ENCODE data around the gene TMEM80.
"Not testable (repeated sequence)": the region's sequence is repeated elsewhere in the genome, so short reads cannot be mapped to it uniquely, and the experiment has no call there.

The TMEM80 gene

DNA sequence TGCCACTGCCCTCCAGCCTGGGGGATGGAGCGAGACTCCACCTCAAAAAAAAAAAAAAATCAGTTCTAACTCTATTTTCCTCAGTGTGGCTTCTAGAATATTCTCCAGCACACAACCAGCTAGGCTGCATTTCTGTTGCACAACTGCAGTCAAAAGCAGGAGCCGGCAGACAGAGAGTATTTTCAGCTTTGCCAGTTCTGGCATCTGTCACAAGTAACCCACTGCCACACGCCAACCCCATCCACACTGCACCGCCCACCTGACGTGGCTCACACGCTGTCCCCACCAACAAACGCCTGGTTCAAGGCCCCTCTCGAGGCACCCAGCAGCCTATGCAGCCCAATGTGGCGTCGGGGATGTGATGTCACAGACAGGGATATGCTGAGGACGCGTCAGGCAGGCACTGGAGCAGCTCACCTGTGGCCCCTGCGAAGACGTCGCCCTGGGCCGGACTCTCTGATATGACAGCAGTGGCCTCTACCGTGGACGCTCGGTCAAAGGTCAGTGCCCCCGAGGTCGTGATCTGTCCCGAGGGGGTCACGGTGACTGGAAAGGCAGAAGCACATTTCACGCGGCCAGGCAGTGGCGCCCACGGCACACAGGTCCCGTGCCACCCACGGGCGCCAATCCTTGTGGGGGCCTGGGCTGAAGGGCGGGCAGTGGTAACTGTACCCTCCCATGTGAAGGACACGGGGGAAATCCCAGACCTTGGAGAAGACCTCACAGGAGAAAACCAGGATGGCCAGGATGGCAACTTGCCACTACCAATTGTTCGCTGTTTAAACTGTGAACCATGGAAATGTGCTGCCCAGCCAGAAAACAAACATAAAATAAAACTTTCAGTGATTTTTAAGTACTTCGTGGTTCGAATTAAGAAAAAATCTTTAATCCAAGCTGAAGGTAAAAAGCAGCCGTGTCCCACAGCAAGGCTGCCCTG, 16.1 kb upstream of the TMEM80 start:
- DNase-seq (ENCODE audit: low read depth, low spot score), result no peak

DNA sequence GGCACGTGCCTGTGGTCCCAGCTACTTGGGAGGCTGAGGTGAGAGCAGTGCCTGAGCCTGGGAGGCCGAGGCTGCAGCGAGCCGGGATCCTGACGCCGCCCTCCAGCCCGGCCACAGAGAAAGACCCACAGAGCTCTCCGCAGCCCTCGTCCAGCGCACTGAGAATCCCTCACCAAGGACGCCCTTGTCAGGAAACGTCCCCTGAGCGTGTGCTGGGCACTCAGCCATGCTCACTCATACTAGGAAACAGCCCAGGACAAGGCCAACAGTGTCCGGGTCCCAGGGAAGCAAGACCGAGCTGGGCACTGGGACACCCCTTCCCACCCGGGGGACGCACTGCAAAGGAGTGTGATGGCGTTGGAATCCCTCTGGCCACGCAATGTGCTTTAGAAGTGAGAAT, 15.1 kb upstream of the TMEM80 start:
- DNase-seq (ENCODE audit: low read depth, low spot score), result no peak

DNA sequence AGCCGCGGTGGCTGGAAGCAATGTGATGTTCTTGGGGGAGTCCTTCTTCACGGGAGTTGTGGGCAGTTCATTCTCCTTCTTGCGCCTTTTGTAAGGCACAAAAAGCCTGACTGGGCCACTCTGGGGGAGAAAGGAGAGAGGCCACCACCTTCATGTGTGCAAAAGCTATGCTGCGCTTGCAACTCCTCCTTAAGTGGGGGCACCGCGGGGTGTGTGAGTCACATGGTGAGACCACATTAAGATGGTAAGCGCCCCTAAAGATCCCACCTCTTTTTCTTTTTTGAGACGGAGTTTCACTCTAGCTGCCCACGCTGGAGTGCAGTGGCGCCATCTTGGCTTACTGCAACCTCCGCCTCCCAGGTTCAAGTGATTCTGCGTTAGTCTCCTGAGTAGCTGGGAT, 14.6 kb upstream of the TMEM80 start:
- no peak for DNase-seq (ENCODE audit: low read depth, low spot score)

DNA sequence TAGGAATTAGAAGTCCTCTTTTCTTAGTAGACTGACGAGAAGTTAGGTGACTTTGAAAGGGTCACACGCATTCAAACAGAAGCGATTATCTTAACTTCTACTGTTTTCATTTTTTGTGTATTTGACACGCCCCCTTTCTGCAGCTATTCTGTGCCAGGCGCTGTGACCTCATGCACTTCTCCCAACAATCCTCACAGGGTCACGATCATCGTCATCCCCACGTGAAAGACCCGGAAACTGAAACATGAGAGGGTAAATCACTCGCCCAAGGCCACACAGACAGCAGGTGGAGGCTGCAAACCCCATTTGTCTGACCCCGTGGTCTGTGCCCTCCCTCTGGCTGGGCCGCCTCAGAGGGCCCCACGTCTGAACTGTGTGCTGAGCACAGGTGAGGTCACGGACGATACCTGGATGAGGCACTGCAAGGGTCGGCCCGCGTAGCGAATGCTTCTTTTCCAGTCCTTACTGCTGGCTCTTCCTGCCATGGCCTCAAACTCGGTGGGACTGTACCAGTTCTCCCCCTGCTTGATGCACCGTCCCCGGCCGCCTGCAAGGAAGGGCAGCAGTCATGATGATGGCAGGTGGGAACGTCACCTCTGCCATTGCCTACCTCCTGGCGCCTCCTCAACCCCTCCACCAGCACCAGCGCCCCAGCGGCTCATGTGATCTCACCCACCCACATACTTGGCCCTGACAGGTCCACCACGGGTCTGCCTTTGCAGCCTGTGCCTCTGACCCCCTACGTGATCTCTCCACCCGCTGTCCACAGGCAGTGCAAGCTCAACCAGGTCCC, 9.0 kb upstream of the TMEM80 start:
- DNase-seq (ENCODE audit: low read depth, low spot score), result no peak

DNA sequence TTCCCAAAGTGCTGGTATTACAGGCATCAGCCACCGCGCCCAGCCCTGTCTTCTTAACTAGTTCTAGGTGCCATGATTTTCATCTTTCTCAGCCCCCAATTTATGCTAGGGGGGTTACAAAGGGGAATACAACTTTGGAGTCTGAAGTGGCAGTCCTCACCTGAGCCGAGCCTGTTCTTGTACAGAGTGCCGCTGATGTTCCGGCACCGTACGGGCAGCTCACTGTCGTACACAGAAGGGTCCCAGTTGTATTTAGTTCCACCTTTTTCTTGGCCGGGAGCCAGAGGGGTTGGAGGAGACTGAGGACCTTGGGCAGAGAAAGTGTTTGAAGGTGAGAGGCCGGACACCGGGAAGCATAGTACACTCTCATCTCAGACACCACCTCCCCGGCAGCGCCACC, 7.9 kb upstream of the TMEM80 start:
- no peak for DNase-seq (ENCODE audit: low read depth, low spot score)

DNA sequence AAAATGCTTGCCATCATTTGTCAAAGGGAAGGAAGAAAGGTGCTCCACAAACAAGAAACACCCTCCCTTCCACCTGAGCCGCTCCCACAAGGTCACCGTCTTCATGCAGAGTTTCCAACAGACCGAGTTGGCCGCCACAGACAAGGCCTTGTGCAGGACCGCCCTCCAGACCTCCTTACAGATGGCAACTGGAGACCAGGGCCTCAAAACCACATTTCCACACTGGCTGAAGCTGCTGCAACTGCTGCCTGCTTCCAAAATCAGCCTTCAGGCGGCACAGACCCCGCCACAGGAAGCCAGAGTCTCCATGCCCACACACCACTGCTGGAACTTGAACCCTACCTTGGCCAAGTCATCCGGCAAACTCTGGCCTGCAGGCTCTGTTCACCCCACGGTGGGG, 6.9 kb upstream of the TMEM80 start:
- no peak for DNase-seq (ENCODE audit: low read depth, low spot score)

DNA sequence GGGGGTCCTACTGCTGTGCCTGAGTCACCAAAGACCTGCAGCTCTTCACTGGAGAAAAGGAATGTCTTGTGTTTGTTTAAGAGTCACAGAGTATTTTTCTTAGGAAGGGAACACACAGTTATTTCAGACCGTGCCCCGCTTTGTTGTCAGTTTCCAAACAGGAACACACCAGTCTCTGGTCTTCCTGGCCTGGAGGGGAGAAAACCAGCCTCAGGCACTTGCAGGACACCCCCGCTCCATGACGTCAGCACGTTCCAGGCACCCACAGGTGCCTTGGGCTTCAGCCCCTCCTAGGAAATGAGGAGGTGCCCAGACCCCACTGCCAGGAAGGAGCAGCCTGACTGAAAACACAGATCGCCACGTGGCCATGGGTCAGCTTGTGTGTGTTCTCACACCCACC, 6.0 kb upstream of the TMEM80 start:
- no peak for DNase-seq (ENCODE audit: low read depth, low spot score)

DNA sequence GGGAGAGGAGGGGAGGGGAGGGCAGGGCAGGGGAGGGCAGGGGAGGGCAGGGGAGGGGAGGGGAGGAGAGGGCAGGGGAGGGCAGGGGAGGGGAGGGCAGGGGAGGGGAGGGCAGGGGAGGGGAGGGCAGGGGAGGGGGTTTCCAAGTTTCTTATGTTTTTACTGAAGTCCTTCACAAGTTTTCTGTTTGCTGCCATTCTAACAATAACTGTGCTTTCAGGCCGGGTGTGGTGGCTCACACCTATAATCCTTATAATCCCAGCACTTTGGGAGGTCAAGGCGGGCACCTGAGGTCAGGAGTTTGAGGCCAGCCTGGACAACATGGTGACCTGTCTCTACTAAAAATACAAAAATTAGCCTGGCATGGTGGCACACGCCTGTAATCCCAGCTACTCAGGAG, 5.4 kb upstream of the TMEM80 start:
- not testable (repeated sequence) for DNase-seq (ENCODE audit: low read depth, low spot score)

DNA sequence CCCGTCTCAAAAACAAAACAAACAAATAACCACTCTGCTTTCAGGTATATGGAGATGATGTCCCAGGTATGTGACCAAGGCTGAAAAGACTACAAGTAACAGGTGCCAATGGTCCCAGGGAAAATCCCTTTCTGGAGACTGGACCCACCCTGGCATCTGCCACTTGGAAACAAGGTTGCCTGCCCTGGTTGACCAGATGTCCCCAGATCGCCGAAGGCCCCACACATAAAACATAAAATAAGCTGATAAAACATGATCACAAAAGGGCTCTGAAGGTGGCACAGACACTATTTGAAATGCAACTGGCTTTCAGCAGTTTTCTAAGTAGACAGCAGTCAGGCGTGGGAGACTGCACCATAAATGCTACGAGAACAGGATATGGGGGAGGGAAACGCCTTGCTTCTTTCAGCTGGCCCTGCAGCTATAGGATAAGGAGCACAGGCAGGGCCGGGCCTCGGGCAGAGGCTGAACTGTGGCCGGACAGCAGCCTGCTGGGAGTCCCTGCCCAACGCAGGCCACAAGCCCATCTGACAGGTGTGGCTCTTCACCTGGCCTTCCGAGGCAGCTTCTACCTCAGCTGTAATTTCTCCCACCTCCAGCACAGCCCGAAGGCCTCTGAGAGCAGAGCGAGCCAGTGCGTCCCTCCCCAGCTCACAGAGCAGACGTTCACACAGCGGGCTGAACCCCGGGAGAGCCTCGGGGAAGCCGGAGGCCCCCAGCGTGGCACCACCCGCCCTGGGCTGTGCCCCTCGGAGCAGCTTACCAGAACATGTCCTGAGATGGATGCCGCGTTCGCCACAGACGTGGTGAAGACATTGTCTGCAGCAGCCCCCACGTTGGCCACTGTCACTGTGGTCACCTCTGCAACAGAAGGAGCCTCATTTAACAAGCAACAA, 4.6 kb upstream of the TMEM80 start:
- DNase-seq (ENCODE audit: low read depth, low spot score), result no peak

DNA sequence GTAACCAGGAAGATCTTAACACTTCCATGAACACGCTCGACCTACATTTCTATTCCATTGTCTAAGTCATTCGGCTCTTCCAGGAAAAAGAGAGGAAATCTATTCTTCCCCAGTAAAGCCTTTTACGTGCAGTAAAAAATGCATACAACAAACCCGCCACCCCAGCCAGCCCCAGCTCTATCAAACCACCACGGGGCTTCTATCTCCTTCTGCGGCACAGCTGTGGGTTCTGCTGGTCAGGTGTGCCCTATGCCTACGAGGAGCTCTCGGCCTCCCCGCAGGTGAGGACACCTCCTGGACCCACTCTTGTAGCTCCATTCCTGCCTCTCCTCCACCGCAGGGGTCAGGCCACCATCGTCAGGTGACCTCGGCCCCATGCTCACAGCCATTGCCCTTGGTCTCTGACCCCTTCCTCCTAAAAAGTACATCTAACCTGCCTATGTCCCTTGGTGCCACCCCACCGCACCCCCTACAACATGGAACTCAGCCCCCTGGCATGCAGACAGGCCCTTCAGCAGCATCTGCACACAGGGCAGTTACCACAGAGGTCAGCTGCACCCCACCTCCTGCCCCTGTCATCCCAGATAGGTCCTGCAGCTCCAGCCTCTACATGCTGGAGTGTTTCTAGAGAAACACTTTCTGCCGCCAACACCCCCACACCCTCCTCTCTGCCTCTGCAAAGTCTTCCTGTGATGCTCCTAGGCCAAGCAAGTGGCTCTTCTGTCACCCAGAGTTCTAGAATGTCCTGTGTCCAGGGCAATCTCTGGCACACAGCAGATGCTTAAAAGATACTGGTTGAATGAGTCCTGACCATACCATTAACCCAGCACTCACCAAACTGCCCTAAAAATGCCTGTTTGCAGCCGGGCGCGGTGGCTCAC, 3.7 kb upstream of the TMEM80 start:
- DNase-seq (ENCODE audit: low read depth, low spot score), result no peak

DNA sequence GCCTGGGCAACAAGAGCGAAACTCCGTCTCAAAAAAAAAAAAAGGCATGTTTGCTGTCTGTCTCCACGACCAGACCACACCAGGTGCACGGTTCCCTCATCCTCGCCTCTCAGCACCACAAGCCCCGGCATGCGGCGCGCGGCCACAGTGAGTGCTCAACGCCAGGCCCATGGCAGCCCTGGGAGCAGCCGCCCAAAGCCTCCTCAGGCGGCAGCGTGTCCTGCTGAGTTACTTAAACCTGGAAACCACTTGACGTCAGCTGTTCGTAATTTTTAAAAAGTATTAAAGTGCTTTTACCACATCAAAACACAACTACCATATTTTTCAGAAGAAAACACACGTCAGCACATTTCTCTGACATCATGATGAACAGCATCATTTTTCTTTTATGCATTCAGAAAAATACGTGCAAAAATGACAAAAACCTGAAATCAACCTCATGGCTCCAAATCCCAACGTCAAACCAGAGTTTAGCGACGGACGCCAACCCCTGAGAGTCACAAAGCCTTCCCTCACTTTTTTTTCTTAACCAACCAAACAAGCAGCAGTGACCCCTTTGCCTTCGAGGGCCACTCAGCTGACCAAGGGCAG, 2.7 kb upstream of the TMEM80 start:
- no peak for DNase-seq (ENCODE audit: low read depth, low spot score)

DNA sequence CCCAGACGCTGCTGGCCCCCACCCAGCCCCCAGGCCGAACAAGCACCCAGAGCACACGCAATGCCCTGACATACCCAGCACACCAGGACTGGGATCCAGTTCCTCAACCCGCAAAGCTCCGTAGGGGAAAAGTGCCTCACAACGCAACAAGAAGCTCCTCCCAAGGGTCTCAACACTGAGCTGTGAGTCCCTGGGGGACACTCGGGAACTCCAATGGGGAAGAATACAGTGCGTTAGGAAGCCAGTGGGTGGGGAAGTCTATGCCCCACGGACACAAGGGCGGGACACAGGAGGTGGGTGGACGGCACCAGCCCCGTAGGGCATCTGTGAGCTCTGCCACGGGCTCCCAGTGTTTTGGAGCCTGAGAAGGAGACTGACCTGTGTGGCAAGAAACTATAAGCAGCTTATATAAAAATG, 2.2 kb upstream of the TMEM80 start:
- no peak for DNase-seq (ENCODE audit: low read depth, low spot score)

DNA sequence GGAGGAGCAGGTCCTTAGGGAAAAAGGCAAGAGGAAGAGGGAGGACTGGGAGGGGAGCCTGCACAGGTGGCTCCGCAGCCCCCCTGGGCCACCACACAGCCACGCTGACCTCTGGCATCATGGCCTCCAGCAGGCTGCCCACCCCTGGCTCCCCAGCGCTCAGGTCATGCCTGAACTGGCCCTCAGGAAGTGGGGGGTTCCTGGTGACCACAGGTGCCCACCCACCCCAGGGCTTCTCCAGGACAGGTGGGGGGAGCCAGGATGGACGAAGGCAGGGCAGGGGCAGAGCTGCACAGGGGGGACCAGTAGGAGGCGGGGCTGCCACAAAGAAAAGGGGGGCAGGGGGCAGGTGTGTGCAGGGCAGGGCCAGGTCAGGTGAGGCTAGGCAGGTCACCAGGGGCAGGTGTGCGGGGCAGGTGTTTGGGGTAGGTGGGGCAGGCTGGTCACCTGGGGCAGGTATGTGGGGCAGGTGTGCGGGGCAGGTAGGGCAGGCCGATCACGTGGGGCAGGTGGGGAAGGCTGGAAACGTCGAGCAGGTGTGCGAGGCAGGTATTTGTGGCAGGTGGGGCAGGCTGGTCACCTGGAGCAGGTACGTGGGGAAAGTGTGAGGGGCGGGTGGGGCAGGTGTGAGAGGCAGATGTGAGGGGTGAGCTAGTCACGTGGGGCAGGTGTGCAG, 1.6 kb upstream of the TMEM80 start:
- no peak for DNase-seq (ENCODE audit: low read depth, low spot score)

DNA sequence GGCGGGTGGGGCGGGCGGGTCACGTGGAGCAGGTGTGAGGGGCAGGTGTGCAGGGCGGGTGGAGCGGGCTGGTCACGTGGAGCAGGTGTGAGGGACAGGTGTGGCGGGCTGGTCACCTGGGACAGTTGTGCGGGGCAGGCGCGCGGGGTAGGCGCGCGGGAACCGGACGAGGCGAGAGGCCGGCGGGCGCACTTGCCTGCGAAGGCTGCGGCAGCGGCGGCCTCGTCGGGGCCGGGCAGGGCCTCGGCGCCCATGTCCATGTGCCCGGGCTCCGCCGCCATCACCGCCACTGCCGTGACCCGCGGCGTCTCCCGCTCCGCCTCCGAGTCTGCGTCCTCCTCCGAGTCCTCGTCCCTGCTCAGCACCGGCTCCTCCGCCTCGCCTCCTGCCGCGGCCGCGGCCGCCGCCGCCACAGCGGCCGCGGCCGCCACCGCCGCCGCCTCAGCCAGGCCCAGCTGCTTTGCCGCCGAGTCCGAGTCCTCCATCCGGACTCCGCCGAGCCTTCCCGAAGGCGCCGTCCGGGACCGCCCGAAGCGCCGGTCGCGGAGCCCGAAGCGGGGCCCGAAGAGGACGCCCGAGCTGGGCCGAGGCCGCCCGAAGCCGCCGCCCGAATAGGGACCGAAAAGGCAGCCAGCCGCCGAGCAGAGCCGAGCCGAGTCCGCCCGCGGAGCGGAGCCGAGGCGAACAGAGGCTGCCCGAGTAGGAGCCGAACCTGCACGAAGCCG, 891 bp upstream of the TMEM80 start, which contains the start of gene DEAF1:
Gene DEAF1 (minus strand): TSS at position 660 of the 725 bp plus-strand sequence. CDS start 175 bp downstream, at position 485.
- peak; percentile 67 for DNase-seq (ENCODE audit: low read depth, low spot score)

DNA sequence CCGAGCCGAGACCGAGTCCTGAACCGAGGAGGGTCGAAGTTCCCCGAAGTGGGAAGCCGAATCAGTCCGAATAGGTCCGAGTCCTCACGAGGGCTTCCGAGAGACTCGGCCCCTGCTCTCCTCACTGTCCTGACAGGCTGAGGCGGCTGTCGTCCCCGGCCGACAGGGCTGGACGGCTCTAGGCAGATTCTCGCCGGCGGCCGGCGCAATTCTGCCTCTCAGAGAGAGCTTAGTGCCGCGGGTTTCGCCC, 403 bp upstream of the TMEM80 start:
- no peak for DNase-seq (ENCODE audit: low read depth, low spot score)

DNA sequence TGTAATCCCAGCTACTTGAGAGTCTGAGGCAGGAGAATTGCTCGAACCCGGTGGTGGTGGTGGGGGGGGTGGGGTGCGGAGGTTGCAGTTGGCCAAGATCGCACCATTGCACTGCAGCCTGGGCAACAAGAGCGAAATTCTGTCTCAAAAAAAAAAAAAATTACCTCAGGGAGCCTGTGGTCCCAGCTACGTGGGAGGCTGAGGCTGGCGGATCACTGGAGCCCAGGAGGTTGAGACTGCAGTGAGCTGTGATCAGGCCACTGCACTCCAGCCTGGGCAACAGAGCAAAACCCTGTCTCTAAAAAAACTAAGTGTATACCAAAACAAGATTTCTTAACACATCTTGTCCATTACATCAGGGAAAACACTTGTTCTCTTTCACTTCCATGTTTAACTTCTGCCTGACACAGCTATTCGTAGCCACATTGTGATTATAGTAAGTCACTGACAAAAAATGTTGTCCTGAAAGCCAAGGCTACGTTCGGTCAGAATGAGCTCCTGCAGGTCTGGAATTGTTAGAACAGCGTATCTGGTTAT, 1.4 kb downstream of the TMEM80 start:
- DNase-seq (ENCODE audit: low read depth, low spot score), result no peak

DNA sequence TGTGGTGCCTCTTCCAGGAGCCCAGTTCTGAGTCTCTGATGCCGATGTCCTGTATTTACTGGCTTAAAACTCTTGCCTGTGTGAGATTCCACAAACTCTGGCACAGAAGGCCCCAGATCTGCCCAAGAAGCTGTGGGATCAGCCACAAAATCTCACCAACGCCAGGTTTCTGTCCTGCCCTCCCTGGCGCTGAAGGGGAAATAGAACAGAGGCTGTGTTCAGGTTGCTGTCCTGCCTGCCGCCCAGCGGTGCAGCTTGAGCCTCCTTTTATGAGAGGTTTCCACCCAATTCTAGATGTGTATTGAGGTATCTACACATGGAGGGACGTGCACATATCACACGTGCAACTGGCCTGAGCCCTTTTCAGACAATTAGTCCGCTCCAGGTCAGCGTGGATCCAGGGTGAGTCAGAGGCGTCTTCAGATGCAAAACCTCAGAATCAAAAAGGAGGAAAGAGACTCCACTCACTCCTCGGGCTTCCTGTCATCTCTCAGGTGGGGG, 2.2 kb downstream of the TMEM80 start:
- DNase-seq (ENCODE audit: low read depth, low spot score), result no peak

DNA sequence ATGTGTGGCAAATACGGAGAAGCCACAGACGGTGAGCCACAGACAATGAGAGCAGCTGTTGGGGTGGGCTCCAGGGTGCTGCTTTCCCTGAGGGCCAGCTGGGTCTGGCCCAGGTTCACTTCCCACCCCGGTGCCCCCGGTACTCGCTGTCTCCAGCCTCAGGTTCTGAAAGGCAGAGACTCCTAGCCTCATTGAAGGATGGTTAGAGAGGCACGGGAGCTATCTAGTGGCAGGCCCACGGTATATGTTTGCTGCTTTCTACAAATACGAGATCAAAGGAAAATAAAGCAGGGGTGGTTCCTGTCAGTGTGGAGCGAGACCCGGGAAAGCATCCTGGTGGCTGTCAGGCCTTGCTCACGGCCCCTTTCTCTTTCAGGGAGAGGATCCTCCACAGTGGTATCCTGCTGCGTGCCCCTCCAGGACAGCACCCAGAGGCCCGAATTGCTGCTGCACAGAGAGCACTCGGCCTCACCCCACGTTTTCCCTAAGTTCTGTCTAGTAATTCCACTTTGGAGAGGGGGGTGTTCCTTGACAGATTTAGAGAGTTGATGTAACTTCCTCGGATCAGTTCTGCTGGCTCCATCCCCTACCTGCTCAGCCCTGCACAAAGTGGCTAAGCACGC, 3.0 kb downstream of the TMEM80 start:
- no peak for DNase-seq (ENCODE audit: low read depth, low spot score)

All from iPS DF 19.7 (cell line).